ENCODE data around the gene AP1M1. TPM values are rescaled to one million over a fixed set of nuclear protein-coding genes. Genes with fewer than 3 reads are reported as not detected.

AP1M1 gene
- polyA plus RNA-seq, 3 donors, result 103 to 134 (median 133) TPM

DNA sequence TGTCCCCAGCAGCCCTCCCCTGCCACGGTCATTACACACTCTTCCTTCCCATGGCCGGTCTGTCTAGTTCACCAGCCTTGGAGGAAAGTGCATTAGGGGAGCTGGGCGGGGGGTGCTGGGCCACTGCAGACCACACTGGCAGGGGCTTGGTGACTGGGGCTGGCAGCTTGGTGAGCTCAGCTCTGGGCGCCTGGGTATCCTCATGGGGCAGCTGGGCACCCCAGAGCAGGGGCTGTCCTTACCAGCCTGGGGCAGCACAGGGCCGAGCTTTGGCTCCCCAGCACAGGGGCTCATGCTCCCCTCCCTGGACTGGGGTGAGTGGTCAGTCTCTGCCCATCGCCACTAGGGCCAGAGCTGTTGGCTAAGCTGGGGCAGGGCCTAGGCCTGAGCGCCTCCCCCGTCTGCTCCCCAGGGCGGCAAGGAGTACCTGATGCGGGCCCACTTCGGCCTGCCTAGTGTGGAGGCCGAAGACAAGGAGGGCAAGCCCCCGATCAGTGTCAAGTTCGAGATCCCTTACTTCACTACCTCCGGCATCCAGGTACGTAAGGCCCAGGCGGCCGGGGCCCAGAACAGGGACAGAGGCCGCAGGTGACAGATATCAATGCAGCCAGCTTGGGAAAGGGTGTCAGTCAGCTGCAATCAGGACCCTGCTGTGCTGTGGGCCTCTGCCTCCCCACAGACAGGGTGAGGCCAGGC lies 35.5 kb downstream of the AP1M1 start:
- Mint-ChIP-seq H3K27ac (peak overlapping the region in 6 of 7 donors; percentile 12 to 80 (median 39)), H3K27me3 (ENCODE audit: low read depth in 3 of 3) (peaks cover 0 to 3% (median 0%) of the 10 kb centered on the region in 3 donors), H3K36me3 (peaks cover 71 to 86% of the 10 kb centered on the region in 2 donors), H3K9me3 (peaks cover 0 to 6% (median 2%) of the 10 kb centered on the region in 7 donors), H3K4me3 (no peak overlapping the region), H3K4me1 (peaks cover 31% of the 10 kb centered on the region)
- Histone ChIP-seq H3K9me3 (replicated peaks in 1 of 2; ENCODE audit: control insufficient read depth in 1 of 2, insufficient read depth in 1 of 2, low read length in 2 of 2) (no peaks in the 10 kb centered on the region), H3K27ac (ENCODE audit: low read depth in 1 of 2, low read length in 2 of 2) (no peak overlapping the region), H4K20me1 (ENCODE audit: insufficient read depth, low read length) (no peaks in the 10 kb centered on the region), H3K4me3 (replicated peaks in 1 of 3; ENCODE audit: low read depth in 2 of 3, low read length in 3 of 3) (no peak overlapping the region), H3K79me2 (ENCODE audit: insufficient read depth, low read length) (no peaks in the 10 kb centered on the region), H2AFZ (ENCODE audit: insufficient read depth, low read depth, low read length, poor library complexity, severe bottlenecking) (no peak overlapping the region), H3K9ac (ENCODE audit: insufficient read depth, low read length, poor library complexity, severe bottlenecking) (no peak overlapping the region), H3K36me3 (replicated peaks in 1 of 2; ENCODE audit: control insufficient read depth in 1 of 2, insufficient read depth in 2 of 2, low read length in 2 of 2) (peaks cover 69 to 76% of the 10 kb centered on the region in 2 donors), H3K4me1 (ENCODE audit: control insufficient read depth in 1 of 2, insufficient read depth in 2 of 2, low read length in 2 of 2) (peaks cover 30% of the 10 kb centered on the region in 2 donors), H3K4me2 (replicated peaks; ENCODE audit: extremely low read depth, low read length, poor library complexity, severe bottlenecking) (no peak overlapping the region), H3K27me3 (ENCODE audit: control insufficient read depth in 2 of 2, insufficient read depth in 2 of 2, low read length in 2 of 2) (no peaks in the 10 kb centered on the region)
- no peak for DNase-seq
- TF ChIP-seq, protein P1, sequence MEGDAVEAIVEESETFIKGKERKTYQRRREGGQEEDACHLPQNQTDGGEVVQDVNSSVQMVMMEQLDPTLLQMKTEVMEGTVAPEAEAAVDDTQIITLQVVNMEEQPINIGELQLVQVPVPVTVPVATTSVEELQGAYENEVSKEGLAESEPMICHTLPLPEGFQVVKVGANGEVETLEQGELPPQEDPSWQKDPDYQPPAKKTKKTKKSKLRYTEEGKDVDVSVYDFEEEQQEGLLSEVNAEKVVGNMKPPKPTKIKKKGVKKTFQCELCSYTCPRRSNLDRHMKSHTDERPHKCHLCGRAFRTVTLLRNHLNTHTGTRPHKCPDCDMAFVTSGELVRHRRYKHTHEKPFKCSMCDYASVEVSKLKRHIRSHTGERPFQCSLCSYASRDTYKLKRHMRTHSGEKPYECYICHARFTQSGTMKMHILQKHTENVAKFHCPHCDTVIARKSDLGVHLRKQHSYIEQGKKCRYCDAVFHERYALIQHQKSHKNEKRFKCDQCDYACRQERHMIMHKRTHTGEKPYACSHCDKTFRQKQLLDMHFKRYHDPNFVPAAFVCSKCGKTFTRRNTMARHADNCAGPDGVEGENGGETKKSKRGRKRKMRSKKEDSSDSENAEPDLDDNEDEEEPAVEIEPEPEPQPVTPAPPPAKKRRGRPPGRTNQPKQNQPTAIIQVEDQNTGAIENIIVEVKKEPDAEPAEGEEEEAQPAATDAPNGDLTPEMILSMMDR (IDR thresholded peaks at IDR 0.05), result no peak
- over 99% methylated on average over 16 of the region's 19 CpGs for WGBS (ENCODE audit: insufficient coverage)
- intact Hi-C loops (cut with micrococcal nuclease), result no loop called here

DNA sequence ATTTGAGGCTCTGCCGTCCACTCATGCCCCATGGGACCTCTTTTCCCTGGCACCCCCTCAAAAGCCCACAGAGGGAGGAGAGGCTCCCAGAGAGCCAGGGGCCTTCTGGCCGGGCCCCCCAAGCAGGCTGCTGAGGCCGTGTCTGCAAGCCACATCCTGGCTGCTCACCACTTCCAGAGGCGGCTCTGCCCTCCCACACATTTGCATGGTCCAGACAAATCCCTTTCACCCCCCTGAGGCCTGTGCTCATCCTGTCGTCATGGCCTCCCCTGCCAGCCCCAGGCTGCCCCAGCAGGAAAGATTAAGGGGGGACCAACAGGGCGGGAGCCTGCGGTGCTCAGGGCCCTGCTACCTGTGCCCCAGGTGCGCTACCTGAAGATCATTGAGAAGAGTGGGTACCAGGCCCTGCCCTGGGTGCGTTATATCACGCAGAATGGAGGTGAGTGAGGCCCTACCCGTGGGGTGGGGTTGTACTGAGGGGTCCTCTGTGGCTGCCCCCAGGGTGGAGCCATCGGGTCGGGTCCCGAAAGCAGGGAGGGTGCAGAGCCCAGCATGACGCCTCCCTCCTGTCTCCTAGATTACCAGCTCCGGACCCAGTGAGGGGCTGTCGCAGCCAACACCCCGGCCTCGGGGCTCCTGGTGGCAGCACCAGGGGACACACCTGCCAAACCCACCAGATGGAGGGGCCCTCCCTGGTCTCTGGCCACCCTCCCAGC lies 36.3 kb downstream of the AP1M1 start:
- peaks cover 38% of the 10 kb centered on the region for H3K4me1 Mint-ChIP-seq
- DNase-seq, result no peak
- H3K4me3 Mint-ChIP-seq, result no peak overlapping the region
- Histone ChIP-seq H3K4me2 (replicated peaks; ENCODE audit: extremely low read depth, low read length, poor library complexity, severe bottlenecking) (no peak overlapping the region), H3K4me1 (ENCODE audit: control insufficient read depth in 1 of 2, insufficient read depth in 2 of 2, low read length in 2 of 2) (peaks cover 37 to 38% of the 10 kb centered on the region in 2 donors), H4K20me1 (ENCODE audit: insufficient read depth, low read length) (no peaks in the 10 kb centered on the region), H3K27ac (ENCODE audit: low read depth in 1 of 2, low read length in 2 of 2) (no peak overlapping the region), H2AFZ (ENCODE audit: insufficient read depth, low read depth, low read length, poor library complexity, severe bottlenecking) (no peak overlapping the region), H3K36me3 (replicated peaks in 1 of 2; ENCODE audit: control insufficient read depth in 1 of 2, insufficient read depth in 2 of 2, low read length in 2 of 2) (peaks cover 61 to 68% of the 10 kb centered on the region in 2 donors), H3K4me3 (replicated peaks in 1 of 3; ENCODE audit: low read depth in 2 of 3, low read length in 3 of 3) (no peak overlapping the region), H3K9ac (ENCODE audit: insufficient read depth, low read length, poor library complexity, severe bottlenecking) (no peak overlapping the region), H3K79me2 (ENCODE audit: insufficient read depth, low read length) (no peaks in the 10 kb centered on the region), H3K9me3 (replicated peaks in 1 of 2; ENCODE audit: control insufficient read depth in 1 of 2, insufficient read depth in 1 of 2, low read length in 2 of 2) (no peaks in the 10 kb centered on the region), H3K27me3 (ENCODE audit: control insufficient read depth in 2 of 2, insufficient read depth in 2 of 2, low read length in 2 of 2) (no peaks in the 10 kb centered on the region)
- 87% methylated on average over 15 of the region's 19 CpGs for WGBS (ENCODE audit: insufficient coverage)
- H3K27me3 Mint-ChIP-seq (ENCODE audit: low read depth in 3 of 3), result peaks cover 0 to 3% (median 0%) of the 10 kb centered on the region in 3 donors
- peak overlapping the region in 3 of 7 donors; percentile 12 to 79 (median 50) for H3K27ac Mint-ChIP-seq
- peaks cover 63 to 78% of the 10 kb centered on the region in 2 donors for H3K36me3 Mint-ChIP-seq
- H3K9me3 Mint-ChIP-seq, result peaks cover 0 to 7% (median 4%) of the 10 kb centered on the region in 7 donors
- TF ChIP-seq, protein P1 (IDR thresholded peaks at IDR 0.05), result no peak
- intact Hi-C loops (cut with micrococcal nuclease), result no loop called here
